HepG2 (cell line): ENCODE measurements around the gene RAET1L. TPM values are rescaled to one million over a fixed set of nuclear protein-coding genes. Genes with fewer than 3 reads are reported as not detected.

Experiments used
- ATAC-seq: fragments of 200-7000 bp; cut with Tn5 transposase; 3 replicates; pipeline ENCODE4 v1.9.1; 2020; ENCODE audit warnings: mild to moderate bottlenecking, moderate library complexity
- BruUV-seq: library from RNA; stranded (reverse); fragments of 400-500 nt; replicated peaks from 2 replicates; lab custom pipeline; 2021; lab: Mats Ljungman, UMichigan
- CTCF ChIA-PET: fragments of 300-600 bp; formaldehyde crosslinking; extraction: SDS; loops from one replicate; lab custom pipeline; 2021; ENCODE audit warnings: low total read pairs, inconsistent platforms, low intra/inter-chr PET ratio; lab: Yijun Ruan, JAX
- POLR2A ChIA-PET: fragments of 350-600 bp; sonication (Branson Sonifier 250); formaldehyde crosslinking; loops from one replicate; lab custom pipeline; 2020; ENCODE audit warnings: antibody characterized with exemption, inconsistent platforms; lab: Yijun Ruan, JAX
- DNase-seq: peaks from one replicate; pipeline ENCODE4 v3.0.0-alpha.2; 2015; ENCODE audit warnings: low spot score
- FAIRE-seq: peaks from 3 replicates; lab custom pipeline; 2011; peaks lifted over from hg19 to GRCh38; lab: Jason Lieb, UNC
- H2AFZ ChIP-seq: one replicate; pipeline ENCODE4 v1.6.1; 2011; ENCODE audit warnings: low read length, inconsistent platforms
- H3K27ac ChIP-seq: fragments of 300-600 bp; 3 replicates; pipeline ENCODE4 v1.8.0; 2011; ENCODE audit warnings: mixed run types, mild to moderate bottlenecking, mixed read lengths, low read length, inconsistent platforms; ENCODE audit not compliant: insufficient read depth; ENCODE audit errors: extremely low read length
- H3K27me3 ChIP-seq, 2 experiments: fragments of 200-600 bp in 1 of 2; 2 replicates in 1 of 2; 3 replicates in 1 of 2; pipeline versions ENCODE4 v1.6.0 to v1.8.0; 2011; ENCODE audit warnings: low read length in 2 of 2, mild to moderate bottlenecking in 2 of 2, moderate library complexity in 2 of 2, inconsistent platforms in 1 of 2; ENCODE audit not compliant: insufficient read depth in 2 of 2, control insufficient read depth in 1 of 2
- H3K36me3 ChIP-seq, 2 experiments: fragments of 200-600 bp in 1 of 2; replicated peaks in 1 of 2; 2 replicates in 1 of 2; 3 replicates in 1 of 2; pipeline versions ENCODE4 v1.5.1 to v1.8.0; 2011; ENCODE audit warnings: low read length in 2 of 2, inconsistent platforms in 1 of 2; ENCODE audit not compliant: insufficient read depth in 2 of 2, control insufficient read depth in 1 of 2
- H3K4me1 ChIP-seq: 2 replicates; pipeline ENCODE4 v1.5.1; 2012; ENCODE audit warnings: low read length, inconsistent platforms; ENCODE audit not compliant: insufficient read depth
- H3K4me2 ChIP-seq: 2 replicates; pipeline ENCODE4 v1.6.0; 2011; ENCODE audit warnings: low read depth, low read length, inconsistent platforms
- H3K4me3 ChIP-seq, 3 experiments: fragments of 200-600 bp in 1 of 3; sonication (generic), shearing (Covaris generic) in 1 of 3; replicated peaks in 1 of 3; 2 replicates each; pipeline ENCODE4 v1.5.1; 2011 to 2016; ENCODE audit warnings: low read length in 3 of 3, inconsistent platforms in 2 of 3, low read depth in 2 of 3, mild to moderate bottlenecking in 2 of 3, control low read depth in 1 of 3, mixed read lengths in 1 of 3; ENCODE audit not compliant: insufficient read depth in 1 of 3
- H3K79me2 ChIP-seq: one replicate; pipeline ENCODE4 v1.6.1; 2011; ENCODE audit warnings: low read length, inconsistent platforms; ENCODE audit not compliant: insufficient read depth
- H3K9ac ChIP-seq: 2 replicates; pipeline ENCODE4 v1.6.0; 2011; ENCODE audit warnings: mild to moderate bottlenecking, low read depth, low read length, inconsistent platforms; ENCODE audit not compliant: insufficient read depth
- H3K9me3 ChIP-seq: 2 replicates; pipeline ENCODE4 v1.5.1; 2012; ENCODE audit warnings: mild to moderate bottlenecking, low read length
- H4K20me1 ChIP-seq: 2 replicates; pipeline ENCODE4 v1.6.0; 2011; ENCODE audit warnings: inconsistent platforms, mild to moderate bottlenecking, low read length, moderate library complexity; ENCODE audit not compliant: insufficient read depth
- DPF2 ChIP-seq: sonication (generic); formaldehyde crosslinking; IDR thresholded peaks from 2 replicates; pipeline ENCODE4 v1.4.0; 2020; ENCODE audit warnings: mild to moderate bottlenecking, low read depth, missing genetic modification reagents, borderline replicate concordance
- KDM4B ChIP-seq: sonication (generic); formaldehyde crosslinking; IDR thresholded peaks from 2 replicates; pipeline ENCODE4 v1.4.0; 2020; ENCODE audit warnings: missing genetic modification reagents
- MAF1 ChIP-seq: sonication (generic); formaldehyde crosslinking; IDR thresholded peaks from 2 replicates; pipeline ENCODE4 v1.5.0; 2020; ENCODE audit warnings: missing genetic modification reagents, borderline replicate concordance
- MED8 ChIP-seq: sonication (generic); formaldehyde crosslinking; IDR thresholded peaks from 2 replicates; pipeline ENCODE4 v1.8.1; 2023; ENCODE audit warnings: mild to moderate bottlenecking, missing genetic modification reagents; ENCODE audit not compliant: insufficient replicate concordance
- MTERF4 ChIP-seq: sonication (generic); formaldehyde crosslinking; IDR thresholded peaks from 2 replicates; pipeline ENCODE4 v1.8.0; 2023; ENCODE audit warnings: mild to moderate bottlenecking, missing genetic modification reagents
- NCOA2 ChIP-seq: sonication (generic); formaldehyde crosslinking; IDR thresholded peaks from 2 replicates; pipeline ENCODE4 v1.8.0; 2022; ENCODE audit warnings: inconsistent platforms
- NCOA5 ChIP-seq: sonication (generic); formaldehyde crosslinking; IDR thresholded peaks from 2 replicates; pipeline ENCODE4 v1.4.0; 2020; ENCODE audit warnings: missing genetic modification reagents
- POLR2A ChIP-seq, 2 experiments: IDR thresholded peaks; 2 replicates each; pipeline ENCODE4 v1.6.1; 2011; ENCODE audit warnings: low read depth in 2 of 2, low read length in 2 of 2, mild to moderate bottlenecking in 1 of 2, moderate library complexity in 1 of 2; ENCODE audit not compliant: insufficient read depth in 1 of 2
- SNAPC2 ChIP-seq: sonication (generic); formaldehyde crosslinking; IDR thresholded peaks from 2 replicates; pipeline ENCODE4 v1.8.1; 2022; ENCODE audit warnings: mild to moderate bottlenecking, missing genetic modification reagents
- STAG1 ChIP-seq: sonication (generic); formaldehyde crosslinking; IDR thresholded peaks from 2 replicates; pipeline ENCODE4 v1.4.0; 2020; ENCODE audit warnings: missing genetic modification reagents
- TCF12 ChIP-seq, 2 experiments: fragments of 450-650 bp in 1 of 2; sonication (generic) in 1 of 2; formaldehyde crosslinking in 1 of 2; IDR thresholded peaks; 2 replicates each; pipeline versions ENCODE4 v1.6.1 to v1.8.0; 2017 to 2022; ENCODE audit warnings: antibody characterized with exemption in 1 of 2, mild to moderate bottlenecking in 1 of 2, missing genetic modification reagents in 1 of 2, moderate library complexity in 1 of 2
- THAP11 ChIP-seq: IDR thresholded peaks from 2 replicates; pipeline ENCODE4 v1.6.1; 2016; ENCODE audit warnings: missing biosample characterization, missing genetic modification reagents
- TP53 ChIP-seq: sonication (generic); formaldehyde crosslinking; conservative IDR thresholded peaks from 2 replicates; pipeline ENCODE4 v1.4.0; 2020; ENCODE audit warnings: missing genetic modification reagents
- TRIM22 ChIP-seq: fragments of 450-650 bp; IDR thresholded peaks from 2 replicates; pipeline ENCODE4 v1.6.1; 2017
- ZNF12 ChIP-seq: sonication (generic); formaldehyde crosslinking; IDR thresholded peaks from 2 replicates; pipeline ENCODE4 v1.5.0; 2020; ENCODE audit warnings: missing genetic modification reagents
- ZNF253 ChIP-seq: sonication (generic); formaldehyde crosslinking; IDR thresholded peaks from 2 replicates; pipeline ENCODE4 v1.8.0; 2022; ENCODE audit warnings: mild to moderate bottlenecking, missing genetic modification reagents, borderline replicate concordance
- ZNF264 ChIP-seq: sonication (generic); formaldehyde crosslinking; IDR thresholded peaks from 2 replicates; pipeline ENCODE4 v1.4.0; 2020; ENCODE audit warnings: missing genetic modification reagents
- ZNF331 ChIP-seq: sonication (generic); formaldehyde crosslinking; IDR thresholded peaks from 2 replicates; pipeline ENCODE4 v1.4.0; 2020; ENCODE audit warnings: missing genetic modification reagents
- ZNF33A ChIP-seq: sonication (generic); formaldehyde crosslinking; IDR thresholded peaks from 2 replicates; pipeline ENCODE4 v1.5.1; 2020; ENCODE audit warnings: missing genetic modification reagents, mild to moderate bottlenecking, moderate library complexity, borderline replicate concordance
- WGBS: methylation state at CpG from one replicate; pipeline ENCODE4 v1.1.6; 2017; ENCODE audit warnings: low lambda C conversion rate; 5-methylcytosine and 5-hydroxymethylcytosine counted together
- in situ Hi-C: cut with HindIII; loops from 2 replicates; pipeline ENCODE4 v1.10.0; 2017; ENCODE audit warnings: low pct_unique_long_range_greater_than_20kb; ENCODE audit not compliant: extremely low pct_ligation_motif_present
- intact Hi-C: fragments of 100-400 bp; cut with micrococcal nuclease; formaldehyde crosslinking; loops from one replicate; pipeline ENCODE4 v1.10.0; 2022; ENCODE audit not compliant: unreplicated experiment
- polyA plus RNA-seq, 8 experiments: library from polyadenylated mRNA; depleted of rRNA in 3 of 8; stranded (reverse) in 7 of 8; unstranded in 1 of 8; fragments of >200 nt; fragmentation: Illumina TruSeq in 4 of 8; extraction: Trizol in 4 of 8; gene quantifications; 2 replicates each; pipeline versions ENCODE4 v1.2.1 to v1.2.3, GENCODE V29; 2011 to 2016; ENCODE audit warnings: low read depth in 4 of 8, missing spikeins in 1 of 8, mixed read lengths in 1 of 8; ENCODE audit not compliant: insufficient read depth in 1 of 8
- total RNA-seq, 5 experiments: library from RNA; depleted of rRNA; stranded (reverse); fragments of >200 nt; fragmentation: Illumina TruSeq; extraction: Trizol; gene quantifications; 2 replicates each; pipeline ENCODE4 v1.2.3, GENCODE V29; 2016; ENCODE audit warnings: low read depth in 1 of 5
- TF ChIP-seq, protein P1 (sequence below): IDR thresholded peaks from 2 replicates; pipeline ENCODE4 v1.6.1; 2018; ENCODE audit warnings: missing genetic modification reagents, mild to moderate bottlenecking, missing compliant biosample characterization
- TF ChIP-seq, protein P2 (sequence below): sonication (generic); formaldehyde crosslinking; IDR thresholded peaks from 2 replicates; pipeline ENCODE4 v1.8.1; 2022; ENCODE audit warnings: mild to moderate bottlenecking, missing genetic modification reagents

The RAET1L gene
- total and polyA plus RNA-seq, 2 of the 13 experiments (the other 11 are each of a cell fraction or from before 2014, with no cell fraction given), result not detected

- TF ChIP-seq ZNF12 (CRISPR knock-in tag), result no peak
- no peak for TF ChIP-seq MAF1 (CRISPR knock-in tag)
- no peak for TF ChIP-seq ZNF264 (CRISPR knock-in tag)
- no peak for TF ChIP-seq TP53 (CRISPR knock-in tag)
- TF ChIP-seq ZNF253 (CRISPR knock-in tag), result no peak
Measured at GRCh38 chr6:149995971-149996370, 29.4 kb downstream of the RAET1L start (continued).

DNA sequence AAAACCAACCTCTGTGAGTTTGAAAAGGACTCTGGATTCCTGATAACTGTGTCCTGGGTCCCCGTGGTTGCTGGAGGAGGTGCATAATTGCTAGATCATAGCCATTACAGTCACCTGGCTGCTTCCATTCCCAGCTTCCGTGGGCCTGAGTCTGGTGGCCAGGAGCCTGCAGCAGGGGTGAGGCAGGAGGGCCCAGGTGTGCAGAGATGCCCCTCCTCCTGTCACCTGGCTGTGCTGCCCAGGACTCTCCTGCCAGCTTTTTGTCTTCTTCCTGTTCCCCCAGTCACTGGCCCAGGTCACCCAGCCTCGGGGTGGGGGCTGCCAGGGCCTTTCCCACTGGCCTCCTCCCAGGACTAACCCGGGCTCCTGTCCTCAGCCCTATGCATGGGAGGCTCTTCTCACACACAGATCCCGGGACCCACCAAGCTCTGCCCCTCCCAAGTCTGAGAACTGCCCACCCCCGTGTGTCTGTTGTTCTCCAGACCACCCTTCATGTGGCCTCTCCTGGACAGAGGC is 30.0 kb downstream of the RAET1L start:
- H3K27me3 ChIP-seq, result peaks cover 12 to 61% of the 10 kb centered on the region in 2 experiments
- no peak for ATAC-seq
- in situ Hi-C loops, result no loop called here
- no peak overlapping the region for H3K4me3 ChIP-seq
- no peaks in the 10 kb centered on the region for H3K9me3 ChIP-seq
- no peak overlapping the region for H2AFZ ChIP-seq
- H3K27ac ChIP-seq, result no peak overlapping the region
- no peaks in the 10 kb centered on the region for H3K36me3 ChIP-seq
- intact Hi-C loops, result no loop called here
- no TSS peak for BruUV-seq
- ChIA-PET POLR2A (no interaction called here), CTCF (no interaction called here)
- H3K9ac ChIP-seq, result no peak overlapping the region
- no peak for DNase-seq
- no peaks in the 10 kb centered on the region for H4K20me1 ChIP-seq
- FAIRE-seq, result no peak
- no peak overlapping the region for H3K4me2 ChIP-seq
- 5% methylated on average over 4 of the region's 6 CpGs for WGBS
- H3K4me1 ChIP-seq, result 0 out of 2 replicates have a peak, but pooled peaks cover 11% of the 10 kb centered on the region
- H3K79me2 ChIP-seq, result no peaks in the 10 kb centered on the region
- TF ChIP-seq KDM4B (CRISPR knock-in tag) (no peak), ZNF331 (CRISPR knock-in tag) (no peak), POLR2A (IDR thresholded peaks at IDR 0.05; ENCODE audit: insufficient read depth in 1 of 2, low read depth in 2 of 2, low read length in 2 of 2) (no peak), STAG1 (CRISPR knock-in tag) (no peak), TCF12 (IDR thresholded peaks at IDR 0.05) (no peak), TCF12 (CRISPR knock-in tag; IDR thresholded peaks at IDR 0.05) (no peak), SNAPC2 (CRISPR knock-in tag) (no peak), TRIM22 (no peak), NCOA5 (CRISPR knock-in tag) (no peak), ZNF33A (CRISPR knock-in tag) (no peak), NCOA2 (CRISPR knock-in tag) (no peak), MED8 (CRISPR knock-in tag) (no peak), DPF2 (CRISPR knock-in tag) (no peak), THAP11 (CRISPR knock-in tag) (no peak), MTERF4 (no peak)
- TF ChIP-seq, protein P1, sequence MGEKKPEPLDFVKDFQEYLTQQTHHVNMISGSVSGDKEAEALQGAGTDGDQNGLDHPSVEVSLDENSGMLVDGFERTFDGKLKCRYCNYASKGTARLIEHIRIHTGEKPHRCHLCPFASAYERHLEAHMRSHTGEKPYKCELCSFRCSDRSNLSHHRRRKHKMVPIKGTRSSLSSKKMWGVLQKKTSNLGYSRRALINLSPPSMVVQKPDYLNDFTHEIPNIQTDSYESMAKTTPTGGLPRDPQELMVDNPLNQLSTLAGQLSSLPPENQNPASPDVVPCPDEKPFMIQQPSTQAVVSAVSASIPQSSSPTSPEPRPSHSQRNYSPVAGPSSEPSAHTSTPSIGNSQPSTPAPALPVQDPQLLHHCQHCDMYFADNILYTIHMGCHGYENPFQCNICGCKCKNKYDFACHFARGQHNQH (CRISPR knock-in tag), result no peak
- TF ChIP-seq, protein P2, sequence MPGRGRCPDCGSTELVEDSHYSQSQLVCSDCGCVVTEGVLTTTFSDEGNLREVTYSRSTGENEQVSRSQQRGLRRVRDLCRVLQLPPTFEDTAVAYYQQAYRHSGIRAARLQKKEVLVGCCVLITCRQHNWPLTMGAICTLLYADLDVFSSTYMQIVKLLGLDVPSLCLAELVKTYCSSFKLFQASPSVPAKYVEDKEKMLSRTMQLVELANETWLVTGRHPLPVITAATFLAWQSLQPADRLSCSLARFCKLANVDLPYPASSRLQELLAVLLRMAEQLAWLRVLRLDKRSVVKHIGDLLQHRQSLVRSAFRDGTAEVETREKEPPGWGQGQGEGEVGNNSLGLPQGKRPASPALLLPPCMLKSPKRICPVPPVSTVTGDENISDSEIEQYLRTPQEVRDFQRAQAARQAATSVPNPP, result no peak
